Left ventricle myocardium superior (tissue), 1 donor: ENCODE measurements around the gene TMEM87B. TPM values are rescaled to one million over a fixed set of nuclear protein-coding genes. Genes with fewer than 3 reads are reported as not detected.
"Not testable (repeated sequence)": the region's sequence is repeated elsewhere in the genome, so short reads cannot be mapped to it uniquely, and the experiment has no call there.

Experiments used
- ATAC-seq: fragments of 200-7000 bp; cut with Tn5 transposase; one replicate; pipeline ENCODE4 v1.9.1; 2020; ENCODE audit warnings: mild to moderate bottlenecking, moderate library complexity
- DNase-seq: peaks from one replicate; pipeline ENCODE4 v3.0.0-alpha.2; 2020
- intact Hi-C: fragments of 100-400 bp; cut with micrococcal nuclease; formaldehyde crosslinking; loops from one replicate; pipeline ENCODE4 v1.11.0; 2022
- total RNA-seq: library from RNA; stranded (reverse); fragmentation: NEBNext Ultra II Directional; extraction: Animal tissue kit (Norgen Biotek cat#: 25700); gene quantifications from one replicate; pipeline ENCODE4 v1.2.1, GENCODE V29; 2021
- donor health status: DM: no; HTN: yes; CAD: no; lungs with severe emphysema.

TMEM87B gene
- total RNA-seq, 1 donor from 2014 or later: 4.7 TPM

DNA sequence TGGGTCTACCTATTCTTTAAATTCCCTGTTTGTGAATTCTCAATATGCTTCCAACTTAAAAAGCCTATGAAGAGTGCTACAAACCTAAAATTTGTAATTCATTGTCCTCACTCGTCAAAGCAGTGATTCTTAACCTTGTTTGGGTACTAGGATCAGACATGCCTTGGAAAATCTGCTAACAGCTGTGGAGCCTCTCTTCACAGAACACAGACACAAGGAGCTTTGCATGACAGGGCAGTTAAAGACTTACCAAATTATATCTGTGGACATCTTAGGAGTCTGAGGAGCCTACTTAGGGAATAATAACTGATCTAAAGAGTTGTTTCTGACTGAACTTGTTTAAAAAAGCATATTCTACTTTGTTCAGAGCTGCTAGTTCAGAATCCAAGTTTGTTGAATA lies 38.1 kb downstream of the TMEM87B start:
- intact Hi-C loops: no loop called here
- DNase-seq: no peak

DNA sequence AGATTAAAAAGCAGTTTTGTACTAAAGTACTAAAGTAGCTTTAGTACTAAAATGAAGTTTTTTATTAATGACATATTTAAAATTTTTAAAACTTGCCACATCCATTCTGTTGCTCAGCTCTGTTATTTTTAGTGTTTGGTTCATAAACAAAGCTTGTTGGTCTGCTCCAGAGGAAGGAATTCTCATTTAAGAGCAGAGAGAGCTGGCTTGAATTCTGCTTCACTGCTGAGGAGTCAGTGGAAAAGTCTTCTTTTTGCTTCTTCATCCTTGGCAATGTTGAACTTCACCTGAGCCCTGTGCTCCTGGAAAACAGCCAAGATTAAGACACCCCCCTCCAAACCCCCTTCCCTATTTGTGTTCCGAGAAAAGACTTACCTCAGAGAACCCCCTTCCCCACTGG lies 40.6 kb downstream of the TMEM87B start:
- intact Hi-C loops: no loop called here
- DNase-seq: no peak
- ATAC-seq: no peak

More for the DNA sequence above, 38.1 kb downstream of the TMEM87B start:
- ATAC-seq: no peak

DNA sequence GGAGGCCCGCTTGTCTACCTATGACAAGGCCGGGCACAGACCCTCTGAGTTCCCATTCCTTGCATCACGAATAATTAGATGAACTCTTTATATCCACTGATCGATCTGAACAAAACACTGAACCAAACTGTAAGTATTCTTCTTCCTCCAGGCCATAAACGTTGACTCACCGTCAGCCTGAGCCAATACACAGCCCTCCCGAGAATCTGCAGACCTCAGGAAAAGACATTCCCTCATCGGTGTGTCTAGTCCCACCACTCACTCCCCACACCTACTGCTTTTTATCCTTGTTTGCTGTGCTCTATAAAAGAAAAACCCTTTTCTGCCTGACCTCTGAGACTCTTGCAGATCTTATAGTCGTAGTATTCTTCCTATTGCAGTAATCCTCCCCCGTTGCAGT lies 41.0 kb downstream of the TMEM87B start:
- ATAC-seq: no peak
- DNase-seq: no peak
- intact Hi-C loops: no loop called here

DNA sequence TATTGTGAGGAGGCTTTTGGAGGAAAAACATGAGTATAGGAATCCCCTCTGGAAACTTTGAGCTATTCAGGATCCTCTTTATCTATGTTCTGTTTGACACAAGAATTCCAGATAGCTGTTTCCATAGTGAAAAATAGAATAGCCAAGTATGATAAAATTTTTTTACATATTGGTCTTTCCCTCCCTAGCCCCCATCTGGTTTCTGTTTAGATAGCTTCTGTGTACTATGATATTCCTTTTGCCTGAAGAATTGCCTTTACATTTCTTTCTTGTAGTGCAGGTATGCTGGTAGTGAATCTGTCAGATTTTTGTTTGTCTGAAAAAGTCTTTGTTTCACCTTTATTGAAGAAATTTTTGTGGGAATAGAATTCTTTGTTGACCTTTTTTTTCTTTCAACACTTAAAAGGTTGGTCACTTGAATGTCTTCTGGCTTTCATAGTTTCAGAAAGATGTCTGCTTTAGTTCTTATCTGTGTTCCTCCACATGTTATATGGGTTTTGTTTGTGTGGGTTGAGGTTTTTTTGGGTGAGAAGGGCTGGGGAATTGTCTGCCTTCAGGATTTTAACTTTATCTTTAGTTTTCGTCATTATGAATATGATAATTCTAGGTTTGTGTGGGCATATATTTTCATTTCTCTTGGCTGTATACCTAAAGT lies 53.2 kb downstream of the TMEM87B start:
- DNase-seq (no peak), ATAC-seq (no peak)
- intact Hi-C loops: no loop called here

DNA sequence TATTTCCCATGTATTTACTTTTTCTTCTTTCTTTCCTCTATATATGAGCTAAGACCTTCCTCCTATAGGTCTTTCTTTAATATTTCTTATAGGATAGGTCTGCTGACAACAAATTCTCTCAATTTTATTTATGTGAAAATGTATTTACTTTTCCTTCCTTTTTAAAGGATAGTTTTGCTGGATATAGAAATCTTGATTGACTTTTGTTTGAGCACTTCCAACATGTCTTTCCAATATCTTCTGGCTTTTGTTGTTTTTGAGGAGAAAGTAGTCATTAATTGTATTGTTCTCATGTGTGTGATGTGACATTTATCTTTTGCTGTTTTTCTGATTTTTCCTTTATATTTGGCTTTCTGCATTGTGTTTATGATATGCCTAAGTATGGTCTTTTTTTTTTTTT lies 54.2 kb downstream of the TMEM87B start:
- DNase-seq: no peak
- ATAC-seq: no peak

DNA sequence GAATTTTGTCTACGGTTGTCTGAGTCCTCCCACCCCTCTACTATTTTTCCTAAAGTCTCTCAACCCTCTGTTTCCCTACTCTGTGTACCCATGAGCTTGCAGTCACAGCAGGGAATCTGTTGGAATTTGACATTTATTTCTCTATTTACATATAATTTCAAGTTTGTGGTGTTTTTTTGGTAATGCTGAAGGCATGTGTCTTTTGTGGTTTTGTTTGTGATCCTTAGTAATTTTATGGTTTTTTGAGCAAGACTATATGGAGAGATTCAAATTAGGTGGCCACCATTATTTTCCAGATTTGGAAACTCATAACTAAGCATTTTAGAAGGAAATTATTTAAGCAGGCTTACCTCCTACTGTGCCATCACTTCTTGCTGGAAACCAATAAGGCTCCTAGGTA lies 55.9 kb downstream of the TMEM87B start:
- DNase-seq (no peak), ATAC-seq (no peak)
- intact Hi-C loops: no loop called here

More for the DNA sequence above, 54.2 kb downstream of the TMEM87B start:
- intact Hi-C loops: no loop called here

DNA sequence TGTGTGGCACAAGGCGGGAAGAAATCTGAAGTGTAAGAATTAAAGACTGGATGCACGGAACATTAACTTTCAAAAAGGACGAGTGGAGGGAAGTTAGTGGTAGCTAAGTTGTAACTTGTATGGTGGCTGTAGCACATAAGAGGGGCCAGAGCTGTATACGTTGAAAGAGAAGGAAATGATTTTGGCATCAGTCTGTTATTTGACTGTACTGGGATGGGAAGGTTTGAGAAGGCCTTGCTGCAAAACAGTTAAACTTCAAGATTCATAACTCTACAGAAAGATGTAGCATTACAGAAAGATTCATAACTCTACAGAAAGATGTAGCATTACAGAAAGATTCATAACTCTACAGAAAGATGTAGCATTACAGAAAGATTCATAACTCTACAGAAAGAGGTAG lies 58.3 kb downstream of the TMEM87B start:
- intact Hi-C loops, ATAC-seq, DNase-seq: not testable (repeated sequence)

DNA sequence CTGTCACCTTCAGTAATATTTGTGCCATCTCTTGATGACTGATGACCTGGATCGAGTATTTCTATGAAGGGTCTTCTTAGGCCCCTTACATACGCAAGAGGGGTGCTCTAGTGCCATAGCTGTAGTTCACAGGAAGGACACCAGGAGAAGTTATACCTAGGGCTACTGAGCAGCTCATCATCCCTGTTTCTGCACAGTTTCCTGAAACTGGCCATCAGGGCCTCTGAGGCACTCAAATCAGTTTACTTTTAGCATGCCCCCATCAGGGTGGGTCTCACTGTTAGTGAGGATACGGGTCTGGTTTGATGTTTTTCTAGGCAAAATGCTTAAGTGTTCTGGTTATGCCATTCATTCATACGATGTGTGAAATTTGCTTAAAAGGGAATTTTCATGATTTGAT lies 63.1 kb downstream of the TMEM87B start:
- intact Hi-C loops: no loop called here
- ATAC-seq (no peak), DNase-seq (no peak)

DNA sequence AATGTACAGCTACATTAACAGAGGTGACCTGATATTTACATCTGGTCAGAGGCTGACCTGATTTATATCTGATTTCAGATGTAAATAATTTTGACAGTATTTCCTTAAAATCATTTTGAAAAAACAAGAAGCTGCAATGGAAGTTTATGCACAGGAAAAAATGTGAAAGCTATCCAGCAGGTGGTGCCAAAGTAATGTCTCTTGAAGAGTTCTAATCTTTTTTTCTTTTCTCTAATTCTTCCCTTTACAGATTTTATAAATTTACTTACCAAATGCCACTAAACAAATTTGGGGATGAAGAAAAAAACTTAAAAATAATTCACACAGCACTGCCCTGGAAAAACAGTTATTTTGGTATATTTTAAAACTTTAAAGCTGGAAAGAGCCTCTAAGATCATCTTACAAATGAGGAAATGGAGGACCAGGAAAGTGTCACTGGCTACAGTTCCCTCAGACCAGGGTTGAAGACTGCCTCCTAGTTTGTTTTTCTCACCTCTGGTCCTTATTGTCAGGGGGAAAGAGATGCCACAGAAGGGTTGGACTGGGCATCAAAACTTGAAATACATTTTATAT lies 66.7 kb downstream of the TMEM87B start:
- DNase-seq (no peak), ATAC-seq (no peak)
- intact Hi-C loops: no loop called here

DNA sequence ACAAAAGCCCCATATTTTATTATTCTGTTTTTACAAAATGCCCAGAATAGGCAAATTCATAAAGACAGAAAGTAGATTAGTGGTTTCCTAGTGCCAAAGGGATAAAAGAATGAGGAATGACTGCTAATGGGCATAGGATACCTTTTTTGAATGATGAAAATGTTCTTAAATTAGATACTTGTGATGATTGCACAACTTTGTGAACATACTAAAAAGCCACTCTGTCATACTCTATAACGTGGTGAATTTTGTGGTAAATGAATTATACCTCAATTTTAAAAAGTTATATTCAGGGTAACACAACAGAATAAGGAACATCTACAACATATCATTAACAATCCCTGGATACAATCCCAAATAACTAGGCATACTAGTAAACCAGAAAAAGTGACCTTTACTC lies 74.0 kb downstream of the TMEM87B start:
- intact Hi-C loops: no loop called here
- no peak for ATAC-seq
- no peak for DNase-seq

DNA sequence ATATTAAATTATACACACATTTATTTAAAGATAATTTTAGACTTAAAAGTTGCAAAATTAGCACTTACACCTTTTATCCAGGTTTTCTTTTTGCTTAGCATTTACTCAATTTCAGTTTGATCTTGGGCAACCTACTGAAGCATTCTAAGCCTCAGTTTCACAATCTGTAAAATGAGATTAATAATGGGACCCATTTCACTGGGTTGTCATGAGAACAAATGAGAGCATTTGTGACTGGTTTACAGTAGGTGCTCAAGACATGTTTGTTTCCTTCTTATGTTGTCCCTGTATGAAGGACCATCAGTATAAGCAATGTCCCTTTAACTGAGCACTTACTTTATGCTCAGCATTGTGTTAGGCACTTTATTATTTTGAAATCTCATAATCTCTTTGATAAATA lies 78.3 kb downstream of the TMEM87B start:
- intact Hi-C loops: no loop called here
- DNase-seq: no peak
- ATAC-seq: no peak

DNA sequence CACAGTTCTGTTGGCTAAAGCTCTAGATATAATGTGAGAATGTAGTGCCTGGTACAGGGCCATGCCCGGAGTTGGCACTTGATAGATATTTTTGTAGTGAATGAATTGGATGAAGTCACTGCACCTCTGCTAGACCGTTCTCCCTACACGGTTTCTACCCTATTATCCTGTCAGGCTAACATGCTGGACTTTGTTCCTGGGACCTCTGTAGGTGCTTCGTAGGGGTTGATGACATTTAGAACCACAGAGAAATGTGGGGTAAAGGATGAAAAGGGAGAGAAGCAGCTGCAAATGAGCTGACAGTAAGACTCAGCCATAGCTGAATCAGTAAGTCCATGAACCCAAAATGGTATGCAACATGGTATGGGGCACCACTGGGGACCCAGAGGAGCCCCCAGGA lies 79.1 kb downstream of the TMEM87B start:
- intact Hi-C loops: no loop called here
- no peak for DNase-seq
- no peak for ATAC-seq

DNA sequence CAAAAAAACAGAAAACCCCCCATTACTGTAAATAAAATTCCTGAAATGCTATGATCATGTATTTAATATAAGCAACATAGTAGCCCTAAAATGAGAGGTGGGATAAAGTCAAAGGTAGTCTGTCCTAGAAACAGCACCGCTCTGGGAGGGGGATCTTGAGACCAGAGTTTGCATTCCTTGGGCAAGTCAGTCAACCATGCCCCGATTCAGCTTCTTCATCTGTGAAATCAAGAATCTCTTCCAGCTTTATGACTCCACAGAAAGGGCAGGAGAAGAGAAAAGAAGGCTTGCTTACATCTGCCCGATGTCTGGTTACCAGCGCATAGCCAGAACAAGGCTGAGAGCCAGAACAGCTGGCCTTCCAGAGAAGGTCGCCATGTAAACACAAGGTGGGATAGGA lies 81.0 kb downstream of the TMEM87B start:
- DNase-seq (no peak), ATAC-seq (no peak)
- intact Hi-C loops: no loop called here

DNA sequence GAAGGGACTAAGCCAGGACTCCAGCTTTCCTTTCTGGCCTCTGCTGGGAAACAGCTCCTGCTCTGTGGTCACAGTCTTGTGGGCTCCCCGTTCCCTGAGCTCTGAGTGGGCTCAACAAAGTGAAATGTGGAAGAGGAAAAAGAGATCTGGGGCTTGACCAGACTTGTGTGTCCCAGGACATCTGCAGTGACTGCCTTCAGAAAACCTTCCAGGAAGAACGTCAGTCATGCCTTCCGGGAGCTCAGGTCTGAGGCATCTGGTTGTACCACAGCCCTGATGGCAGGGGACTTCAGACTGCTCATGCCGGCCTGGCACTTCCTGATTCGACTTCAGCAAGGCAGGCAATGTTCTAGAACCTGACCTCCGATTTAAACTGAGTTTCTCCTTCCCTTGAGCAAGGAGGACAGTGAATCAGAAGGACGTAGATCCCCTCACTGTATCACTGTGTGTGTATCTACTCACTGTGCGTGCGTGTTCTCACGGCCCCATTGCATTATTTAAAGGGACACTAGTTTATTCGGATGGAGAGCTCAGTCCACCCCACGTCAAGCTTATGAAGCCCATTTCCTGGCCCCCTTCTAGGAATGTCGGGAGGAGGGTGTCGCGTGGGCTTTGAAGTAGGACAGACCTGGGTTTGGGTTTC lies 82.6 kb downstream of the TMEM87B start:
- DNase-seq: no peak
- ATAC-seq: peak; percentile 37

DNA sequence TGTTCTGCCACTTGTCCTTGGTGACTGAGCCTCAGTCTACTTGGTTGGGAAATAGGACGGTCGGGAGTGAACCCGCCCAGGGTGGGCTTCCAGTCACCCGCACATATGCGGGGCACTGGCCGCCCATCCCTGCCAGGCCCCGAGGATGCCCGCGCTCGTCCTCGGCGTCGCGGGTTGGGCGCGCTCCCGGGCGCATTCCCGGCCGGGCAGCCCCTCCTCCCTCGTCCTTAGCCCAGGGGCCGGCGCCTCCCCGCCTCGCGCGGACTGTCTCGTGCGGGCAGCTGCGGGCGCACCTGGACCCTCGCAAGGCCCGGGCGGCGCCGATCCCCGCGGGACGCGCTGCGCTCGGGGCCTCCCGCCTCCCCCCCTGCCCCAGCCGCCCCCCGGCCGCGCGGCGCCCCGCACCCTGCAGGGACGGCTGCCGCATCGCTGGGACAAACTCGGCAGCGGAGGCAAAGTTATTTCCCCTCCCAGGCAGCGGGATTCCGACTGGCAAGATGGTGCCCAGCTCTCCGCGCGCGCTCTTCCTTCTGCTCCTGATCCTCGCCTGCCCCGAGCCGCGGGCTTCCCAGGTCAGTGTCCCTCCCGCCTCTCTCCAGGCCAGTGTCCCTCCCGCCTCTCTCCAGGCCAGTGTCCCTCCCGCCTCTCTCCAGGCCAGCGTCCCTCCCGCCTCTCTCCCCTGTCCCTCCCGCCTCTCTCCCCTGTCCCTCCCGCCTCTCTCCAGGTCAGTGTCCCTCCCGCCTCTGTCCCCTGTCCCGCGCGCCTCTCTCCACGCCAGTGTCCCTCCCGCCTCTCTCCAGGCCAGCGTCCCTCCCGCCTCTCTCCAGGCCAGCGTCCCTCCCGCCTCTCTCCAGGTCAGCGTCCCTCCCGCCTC lies 83.3 kb downstream of the TMEM87B start, which contains the start of gene FBLN7:
FBLN7 (plus strand) TSS at position 227 of the 874 bp plus-strand sequence; CDS start at position 498, 271 bp downstream.
- no peak for DNase-seq
- intact Hi-C loops: no loop called here

More for the DNA sequence above, 82.6 kb downstream of the TMEM87B start:
- intact Hi-C loops: no loop called here

DNA sequence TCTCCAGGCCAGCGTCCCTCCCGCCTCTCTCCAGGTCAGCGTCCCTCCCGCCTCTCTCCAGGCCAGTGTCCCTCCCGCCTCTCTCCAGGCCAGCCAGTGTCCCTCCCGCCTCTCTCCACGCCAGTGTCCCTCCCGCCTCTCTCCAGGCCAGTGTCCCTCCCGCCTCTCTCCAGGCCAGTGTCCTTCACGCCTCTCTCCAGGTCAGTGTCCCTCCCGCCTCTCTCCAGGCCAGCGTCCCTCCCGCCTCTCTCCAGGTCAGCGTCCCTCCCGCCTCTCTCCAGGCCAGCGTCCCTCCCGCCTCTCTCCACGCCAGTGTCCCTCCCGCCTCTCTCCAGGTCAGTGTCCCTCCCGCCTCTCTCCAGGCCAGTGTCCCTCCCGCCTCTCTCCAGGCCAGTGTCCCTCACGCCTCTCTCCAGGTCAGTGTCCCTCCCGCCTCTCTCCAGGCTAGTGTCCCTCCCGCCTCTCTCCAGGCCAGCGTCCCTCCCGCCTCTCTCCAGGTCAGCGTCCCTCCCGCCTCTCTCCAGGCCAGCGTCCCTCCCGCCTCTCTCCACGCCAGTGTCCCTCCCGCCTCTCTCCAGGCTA lies 84.1 kb downstream of the TMEM87B start:
- ATAC-seq, DNase-seq, intact Hi-C loops: not testable (repeated sequence)

More for the DNA sequence above, 83.3 kb downstream of the TMEM87B start, which contains the start of gene FBLN7:
- ATAC-seq: peak; percentile 46

DNA sequence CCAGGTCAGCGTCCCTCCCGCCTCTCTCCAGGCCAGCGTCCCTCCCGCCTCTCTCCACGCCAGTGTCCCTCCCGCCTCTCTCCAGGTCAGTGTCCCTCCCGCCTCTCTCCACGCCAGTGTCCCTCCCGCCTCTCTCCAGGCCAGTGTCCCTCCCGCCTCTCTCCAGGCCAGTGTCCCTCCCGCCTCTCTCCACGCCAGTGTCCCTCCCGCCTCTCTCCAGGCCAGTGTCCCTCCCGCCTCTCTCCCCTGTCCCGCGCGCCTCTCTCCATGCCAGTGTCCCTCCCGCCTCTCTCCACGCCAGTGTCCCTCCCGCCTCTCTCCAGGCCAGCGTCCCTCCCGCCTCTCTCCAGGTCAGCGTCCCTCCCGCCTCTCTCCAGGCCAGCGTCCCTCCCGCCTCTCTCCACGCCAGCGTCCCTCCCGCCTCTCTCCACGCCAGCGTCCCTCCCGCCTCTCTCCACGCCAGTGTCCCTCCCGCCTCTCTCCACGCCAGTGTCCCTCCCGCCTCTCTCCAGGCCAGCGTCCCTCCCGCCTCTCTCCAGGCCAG lies 84.7 kb downstream of the TMEM87B start:
- DNase-seq: peak; percentile 38
- intact Hi-C loops, ATAC-seq: not testable (repeated sequence)

DNA sequence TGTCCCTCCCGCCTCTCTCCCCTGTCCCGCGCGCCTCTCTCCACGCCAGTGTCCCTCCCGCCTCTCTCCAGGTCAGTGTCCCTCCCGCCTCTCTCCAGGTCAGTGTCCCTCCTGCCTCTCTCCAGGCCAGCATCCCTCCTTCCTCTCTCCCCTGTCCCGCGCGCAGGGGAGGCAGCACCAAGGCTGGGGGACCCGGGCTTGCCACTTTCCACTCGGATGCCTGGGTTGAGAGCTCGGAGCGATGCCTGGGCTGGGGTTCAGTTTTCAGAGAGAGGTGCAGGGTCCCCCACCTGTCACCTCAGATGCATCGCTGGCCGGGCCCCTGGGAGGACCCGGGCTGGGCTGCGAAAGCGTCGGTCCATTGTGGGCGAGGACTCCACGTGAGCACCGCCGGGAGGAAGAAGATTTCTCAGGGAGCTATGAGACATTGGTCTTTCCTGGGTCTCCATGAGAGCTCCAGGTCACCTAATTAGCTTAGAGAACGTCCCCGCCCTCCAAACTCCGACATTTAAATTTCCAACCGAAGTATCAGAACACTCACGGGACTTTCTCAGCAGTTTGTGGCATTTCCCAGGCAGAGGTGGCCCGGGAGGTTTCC lies 85.2 kb downstream of the TMEM87B start:
- intact Hi-C loops: no loop called here
- no peak for DNase-seq
- no peak for ATAC-seq
